ENCODE data around the gene FUCA1.
A peak's percentile ranks its signal among the peaks of the same experiment; 100 is the strongest.
"Not testable (repeated sequence)": the region's sequence is repeated elsewhere in the genome, so short reads cannot be mapped to it uniquely, and the experiment has no call there.

Gene FUCA1

DNA sequence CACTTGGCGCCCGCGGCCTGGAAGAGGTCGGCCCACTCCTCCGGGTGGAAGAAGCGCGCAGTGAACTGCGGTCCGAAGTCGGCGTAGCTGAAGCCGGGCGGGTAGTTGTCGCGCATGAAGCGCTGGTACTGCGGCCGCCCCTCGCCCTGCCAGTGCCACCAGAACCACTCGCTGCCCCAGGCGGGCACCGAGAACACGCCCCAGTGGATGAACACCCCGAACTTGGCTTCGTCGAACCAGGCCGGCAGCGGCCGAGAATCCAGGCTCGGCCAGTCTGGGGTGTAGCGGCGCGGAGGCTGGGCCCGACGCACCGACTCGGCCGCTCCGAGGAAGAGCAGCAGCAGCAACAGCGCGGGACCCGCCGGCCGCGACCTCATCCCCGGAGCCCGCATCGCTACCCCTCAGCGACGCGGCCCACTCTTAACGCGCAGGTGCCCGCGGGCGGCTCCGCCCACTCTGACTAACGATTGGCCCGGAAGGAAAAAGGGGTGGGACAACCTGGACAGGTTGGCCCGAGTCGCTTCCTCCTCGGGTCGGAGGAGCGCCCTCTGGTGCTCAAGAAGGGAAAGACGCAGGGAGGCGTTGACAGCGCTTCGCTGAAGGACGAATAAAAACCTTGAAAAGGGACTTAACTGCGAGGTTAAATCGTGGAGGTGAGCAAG, at the start of gene FUCA1:
Gene FUCA1, minus strand, starts transcription at position 396 of the 662 bp plus-strand sequence. Its CDS starts 4 bp downstream, at position 392.
- peak; percentile 90 to 93 for DNase-seq (ENCODE audit: low read depth in 2 of 2)

DNA sequence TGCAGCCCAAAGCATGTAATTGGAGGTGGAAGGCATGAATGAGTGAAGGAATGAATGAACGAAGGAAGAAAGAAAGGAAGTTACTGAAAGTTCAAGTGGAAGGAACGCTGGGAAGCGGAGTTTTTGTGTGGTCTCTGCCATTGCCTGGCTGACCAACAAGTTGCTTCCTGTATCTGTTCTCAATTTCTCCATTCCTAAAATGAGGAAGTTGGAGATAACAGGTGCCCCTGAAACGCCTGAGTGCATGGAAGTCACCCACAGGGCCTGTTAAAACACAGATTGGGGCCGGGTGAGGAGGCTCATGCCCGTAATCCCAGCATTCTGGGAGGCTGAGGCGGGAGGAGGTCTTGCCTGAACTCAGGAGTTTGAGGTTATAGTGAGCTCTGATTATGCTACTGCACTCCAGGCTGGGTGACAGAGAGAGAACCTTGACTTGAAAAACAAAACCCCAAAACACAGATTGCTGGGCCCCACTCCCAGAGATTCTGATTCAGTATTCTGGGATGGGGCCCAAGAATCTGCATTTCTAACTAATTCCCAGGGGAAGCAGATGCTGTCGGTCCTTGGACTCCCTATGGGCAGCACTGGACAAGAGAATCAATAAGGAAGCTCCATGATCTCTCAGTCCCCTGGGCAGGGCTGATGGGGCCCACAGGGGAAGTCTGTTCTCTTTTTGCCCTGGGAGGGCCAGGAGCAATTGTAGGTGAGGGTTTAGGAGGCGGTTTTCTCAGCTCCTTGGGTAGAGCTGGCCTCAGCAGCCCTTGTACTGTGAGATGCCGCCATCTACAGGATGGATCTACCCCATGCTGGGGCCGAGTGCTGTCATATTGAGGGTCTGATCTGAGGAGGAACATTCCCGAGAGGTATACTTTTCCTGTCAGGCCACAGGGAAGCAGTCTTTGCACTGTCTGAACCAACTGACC, 48.4 kb upstream of the FUCA1 start:
- DNase-seq (ENCODE audit: low read depth in 2 of 2): peak; percentile 36 to 43

DNA sequence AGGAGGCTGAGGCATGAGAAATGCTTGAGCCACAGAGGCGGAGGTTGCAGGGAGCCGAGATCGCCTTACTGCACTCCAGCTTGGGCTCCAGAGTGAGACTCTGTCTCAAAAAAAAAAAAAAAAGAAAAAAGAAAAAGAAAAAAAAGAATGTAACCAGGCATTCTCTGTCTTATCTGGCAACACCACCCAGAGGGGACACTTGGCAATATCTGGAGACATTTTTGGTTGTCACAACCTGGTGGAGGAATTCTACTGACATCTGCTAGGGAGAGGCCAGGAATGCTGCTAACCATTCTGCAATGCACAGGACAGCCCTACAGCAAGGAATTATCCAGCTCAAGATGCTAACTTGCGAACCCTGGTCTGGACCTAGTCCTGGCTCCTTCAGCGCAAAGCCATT, 47.4 kb upstream of the FUCA1 start:
- no peak for DNase-seq (ENCODE audit: low read depth in 2 of 2)

DNA sequence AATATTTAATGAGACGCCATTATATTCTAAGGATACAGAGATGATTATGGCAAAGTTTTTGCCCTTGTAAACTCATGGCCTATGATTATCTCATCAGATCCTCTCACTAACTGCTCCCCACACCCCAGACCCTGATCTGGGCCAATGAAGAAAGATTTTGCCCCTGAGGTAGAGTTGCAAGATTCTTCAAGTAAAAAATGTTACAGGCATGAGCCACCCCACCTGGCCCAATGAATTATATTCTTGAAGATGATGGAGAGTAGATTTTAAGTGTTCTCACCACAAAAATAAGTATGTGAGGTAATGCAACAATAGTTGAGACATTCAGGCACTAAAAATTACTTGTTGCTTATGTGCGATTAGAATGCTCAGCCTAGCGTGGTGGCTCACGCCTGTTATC, 46.8 kb upstream of the FUCA1 start:
- no peak for DNase-seq (ENCODE audit: low read depth in 2 of 2)

DNA sequence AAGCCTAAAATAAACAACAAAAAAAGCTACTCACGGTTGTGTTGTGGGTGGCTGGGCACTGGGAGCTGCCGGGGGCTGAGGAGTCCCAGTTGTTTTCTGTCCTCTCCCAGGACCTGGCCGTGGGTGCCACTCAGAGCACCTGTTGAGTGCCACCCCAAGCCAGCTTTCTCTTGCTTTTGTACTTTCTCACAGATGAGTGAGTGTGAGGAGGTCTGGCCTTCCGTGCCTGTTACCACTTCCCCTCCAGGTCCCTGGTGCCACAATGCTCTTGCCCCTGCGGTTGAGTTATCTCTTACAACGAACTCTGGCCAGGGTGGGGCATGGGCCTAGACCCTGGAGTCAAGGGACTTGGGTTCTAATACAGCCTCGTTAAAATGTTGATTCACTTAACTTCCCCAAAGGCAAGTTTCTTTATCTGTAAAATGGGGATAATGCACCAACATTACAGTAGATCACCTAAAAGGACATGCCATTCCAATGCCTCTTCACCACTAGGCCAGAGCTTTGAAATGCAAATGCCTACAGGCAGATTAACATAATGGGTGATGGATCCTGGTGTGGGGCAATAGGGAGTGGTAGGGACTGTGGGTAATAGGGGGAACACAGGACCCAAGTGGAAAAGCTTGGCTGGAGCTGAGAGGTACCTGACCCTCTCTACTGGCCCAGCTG, 45.3 kb upstream of the FUCA1 start, which contains the start of gene CNR2:
Gene CNR2, minus strand, starts transcription at position 151 of the 669 bp plus-strand sequence. CDS start 37,745 bp downstream, outside the sequence.
- no peak for DNase-seq (ENCODE audit: low read depth in 2 of 2)

DNA sequence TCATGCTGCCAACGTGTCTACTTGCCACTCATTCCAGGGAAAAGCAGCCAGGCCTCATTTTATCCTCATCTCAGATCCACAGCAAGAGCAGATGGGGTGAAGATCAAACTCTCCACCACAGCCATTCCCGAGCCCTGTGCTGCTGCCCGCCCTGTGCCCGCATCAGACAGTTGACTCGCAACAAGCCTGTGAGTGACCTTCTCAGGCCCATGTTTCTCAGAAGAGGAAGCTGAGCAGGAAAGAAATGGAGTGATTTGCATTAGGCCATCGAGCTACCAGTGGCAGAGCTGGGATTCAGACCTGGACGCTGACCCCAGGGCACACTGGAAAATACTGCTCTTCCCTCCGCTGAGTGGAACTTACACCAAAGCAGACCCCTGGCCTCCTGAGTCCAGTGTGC, 43.8 kb upstream of the FUCA1 start:
- no peak for DNase-seq (ENCODE audit: low read depth in 2 of 2)

DNA sequence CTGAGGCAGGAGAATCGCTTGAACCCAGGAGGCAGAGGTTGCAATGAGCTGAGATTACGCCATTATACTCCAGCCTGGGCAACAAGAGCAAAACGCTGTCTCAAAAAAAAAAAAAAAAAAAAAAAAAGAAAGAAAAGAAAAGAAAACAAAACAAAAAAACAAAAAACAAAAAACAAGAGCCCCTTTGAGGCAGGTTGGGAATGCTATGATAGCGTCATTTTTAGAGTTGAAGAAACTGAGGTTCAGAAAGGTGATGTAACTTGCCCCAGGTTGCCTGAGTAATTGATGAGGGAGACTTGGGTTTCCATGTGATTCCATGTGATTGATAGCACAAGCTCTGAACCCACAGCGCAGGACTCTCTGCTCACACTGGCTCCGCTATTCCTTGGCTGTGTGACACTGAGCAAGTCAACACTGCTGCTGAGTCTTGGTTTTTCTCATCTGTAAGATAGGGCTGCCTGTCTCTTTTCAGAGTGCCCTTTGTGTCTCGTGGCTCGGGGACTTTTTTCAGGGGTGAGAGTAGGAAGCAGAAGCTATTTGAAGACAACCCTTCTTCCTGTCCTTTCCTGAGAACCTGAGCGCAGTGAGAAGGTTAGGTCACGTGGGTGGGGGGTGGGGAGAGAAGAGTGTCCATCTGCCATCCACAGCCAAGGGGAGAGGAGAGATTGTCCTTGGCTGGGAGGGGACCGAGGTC, 42.6 kb upstream of the FUCA1 start:
- no peak for DNase-seq (ENCODE audit: low read depth in 2 of 2)

DNA sequence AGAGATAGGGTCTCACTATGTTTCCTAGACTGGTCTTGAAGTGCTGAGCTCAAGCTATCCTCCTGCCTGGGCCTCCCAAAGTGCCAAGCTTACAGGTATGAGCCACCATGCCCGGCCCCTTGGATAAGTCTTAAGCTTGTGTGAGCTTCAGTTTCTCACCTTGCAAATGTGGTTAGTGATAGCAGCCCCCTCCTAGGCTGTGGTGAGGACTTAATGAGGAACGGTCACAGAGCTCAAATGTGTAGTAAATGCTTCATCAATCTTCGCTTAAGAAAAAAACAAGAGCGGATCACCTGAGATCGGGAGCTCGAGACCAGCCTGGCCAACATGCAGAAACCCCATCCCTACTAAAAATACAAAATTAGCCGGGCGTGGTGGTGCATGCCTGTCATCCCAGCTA, 42.1 kb upstream of the FUCA1 start:
- DNase-seq (ENCODE audit: low read depth in 2 of 2): no peak

DNA sequence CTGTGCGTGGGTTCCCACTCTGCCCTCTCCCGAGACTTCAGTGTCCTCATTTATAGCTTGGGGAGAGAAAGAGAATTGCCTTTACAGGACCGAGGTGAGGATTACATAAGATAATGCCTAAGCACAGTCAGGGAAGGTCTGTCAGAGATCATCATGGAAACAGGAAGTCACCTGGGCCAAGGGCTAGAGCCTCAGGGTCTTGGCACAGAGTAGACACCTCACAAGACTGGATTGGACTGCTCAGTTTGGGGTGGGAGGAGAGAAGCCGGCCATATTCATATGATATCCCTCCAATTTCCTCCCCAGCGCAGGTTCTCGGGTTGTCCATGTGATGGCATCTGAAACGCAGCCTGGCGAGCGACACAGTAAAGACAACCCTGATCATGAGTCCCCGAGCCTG, 41.3 kb upstream of the FUCA1 start:
- DNase-seq (ENCODE audit: low read depth in 2 of 2): no peak

DNA sequence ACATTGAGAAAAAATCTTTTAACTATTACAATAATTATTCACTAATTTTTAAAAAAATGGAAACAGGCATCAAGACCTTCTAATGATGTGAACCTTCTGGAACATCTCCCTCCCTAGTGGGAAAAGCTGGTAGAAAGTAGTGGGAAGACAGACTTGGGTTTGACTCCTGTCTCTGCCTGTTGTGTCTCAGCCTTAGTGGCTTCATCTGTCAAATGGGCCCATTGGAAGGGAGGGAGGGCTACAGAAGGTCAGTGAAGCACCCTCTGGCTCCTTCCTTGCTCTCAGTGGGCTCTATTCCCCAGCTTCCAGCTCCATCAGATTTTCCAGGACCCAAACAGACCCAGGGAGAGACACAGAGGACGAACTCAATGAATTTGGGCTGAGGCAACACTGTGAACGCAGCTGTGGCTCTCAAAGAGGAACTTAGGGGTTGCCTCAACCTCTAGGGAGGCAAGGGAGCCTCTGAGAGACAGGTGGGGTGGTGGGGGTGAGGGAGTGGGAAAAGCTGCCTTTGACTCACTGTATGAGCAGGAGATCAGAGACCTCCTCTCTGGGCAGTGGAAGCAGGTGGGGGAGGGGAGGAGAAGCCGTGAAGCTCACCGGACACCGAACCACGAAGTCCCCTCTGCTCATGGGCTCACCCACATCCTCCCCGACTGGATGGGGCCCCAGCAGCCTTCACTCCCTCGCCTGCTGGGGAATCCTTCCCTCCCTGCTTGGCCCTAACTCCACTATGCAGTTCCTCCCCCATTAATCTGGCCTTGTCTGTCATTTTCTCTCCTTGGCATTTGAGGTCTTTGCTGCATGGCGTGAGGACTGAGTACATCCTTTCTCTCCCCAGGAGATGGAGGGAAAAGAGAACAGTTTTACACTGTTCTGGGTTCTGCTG, 40.6 kb upstream of the FUCA1 start:
- DNase-seq (ENCODE audit: low read depth in 2 of 2): no peak

DNA sequence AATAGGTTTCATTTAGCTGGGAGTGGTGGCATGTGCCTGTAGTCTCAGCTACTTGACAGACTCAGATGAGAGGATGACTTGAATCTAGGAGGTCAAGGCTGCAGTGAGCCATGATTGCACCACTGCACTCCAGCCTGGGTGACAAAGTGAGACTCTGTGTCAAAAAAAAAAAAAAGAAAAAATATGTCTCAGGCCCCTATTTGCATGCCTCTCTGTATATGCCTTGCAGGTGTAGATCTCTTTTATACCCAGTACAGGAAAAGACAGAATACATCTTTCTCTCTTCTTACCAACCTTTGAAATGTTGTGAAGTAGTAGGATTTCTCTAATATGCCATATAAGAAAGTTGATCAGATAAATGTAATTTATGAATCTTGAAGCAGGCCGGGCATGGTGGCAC, 38.6 kb upstream of the FUCA1 start:
- DNase-seq (ENCODE audit: low read depth in 2 of 2): no peak

DNA sequence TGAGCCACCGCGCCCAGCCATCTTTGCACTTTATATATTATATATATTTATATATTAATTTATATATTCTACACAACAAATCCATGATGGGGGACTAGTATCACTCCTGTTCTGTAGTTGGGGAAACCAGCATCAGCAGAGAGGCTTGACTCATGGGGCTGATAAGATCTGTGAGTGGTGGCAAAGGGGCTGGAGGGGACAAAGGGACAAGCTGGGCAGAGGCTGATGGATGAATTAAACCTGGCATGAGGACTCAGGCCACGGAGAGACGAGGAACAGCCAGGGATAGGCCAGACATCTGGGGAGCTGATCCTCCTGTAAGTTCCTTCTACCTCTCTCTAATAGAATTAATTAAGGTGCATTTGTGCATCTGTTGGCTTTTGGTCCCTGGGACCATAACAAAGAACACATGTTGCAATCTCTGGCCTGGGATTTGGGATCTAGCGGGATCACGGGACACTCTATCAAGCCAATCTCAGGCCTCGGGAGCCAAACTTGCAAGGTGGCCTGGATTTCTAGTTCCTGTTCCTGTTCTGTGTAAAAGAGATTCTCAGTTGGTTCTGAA, 37.5 kb upstream of the FUCA1 start:
- DNase-seq (ENCODE audit: low read depth in 2 of 2): no peak

DNA sequence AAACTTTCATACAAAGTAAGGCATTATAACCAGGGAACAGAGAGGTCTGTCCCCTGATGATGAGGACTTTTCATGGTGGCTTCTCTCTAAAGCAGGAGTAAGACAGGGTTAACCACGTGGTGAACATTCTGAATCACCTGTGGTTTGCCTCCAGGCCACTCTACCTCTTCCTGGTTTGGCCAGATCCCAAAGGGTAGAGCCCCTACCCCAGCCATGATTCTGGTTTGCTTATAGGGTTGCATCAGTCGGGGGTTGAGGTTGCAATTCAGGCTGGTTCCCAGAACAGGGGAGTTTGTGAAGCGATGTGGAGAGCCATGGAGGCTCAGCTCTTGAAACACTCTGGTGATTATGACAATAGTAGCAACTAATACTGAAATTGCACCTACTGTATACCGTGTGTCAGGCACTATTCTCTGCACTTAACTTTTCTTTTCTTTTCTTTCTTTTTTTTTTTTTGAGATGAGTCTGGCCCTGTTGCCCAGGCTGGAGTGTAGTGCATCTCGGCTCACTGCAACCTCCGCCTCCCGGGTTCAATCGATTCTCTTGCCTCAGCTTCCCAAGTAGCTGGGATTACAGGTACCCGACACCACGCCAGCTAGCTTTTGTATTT, 36.8 kb upstream of the FUCA1 start:
- no peak for DNase-seq (ENCODE audit: low read depth in 2 of 2)

DNA sequence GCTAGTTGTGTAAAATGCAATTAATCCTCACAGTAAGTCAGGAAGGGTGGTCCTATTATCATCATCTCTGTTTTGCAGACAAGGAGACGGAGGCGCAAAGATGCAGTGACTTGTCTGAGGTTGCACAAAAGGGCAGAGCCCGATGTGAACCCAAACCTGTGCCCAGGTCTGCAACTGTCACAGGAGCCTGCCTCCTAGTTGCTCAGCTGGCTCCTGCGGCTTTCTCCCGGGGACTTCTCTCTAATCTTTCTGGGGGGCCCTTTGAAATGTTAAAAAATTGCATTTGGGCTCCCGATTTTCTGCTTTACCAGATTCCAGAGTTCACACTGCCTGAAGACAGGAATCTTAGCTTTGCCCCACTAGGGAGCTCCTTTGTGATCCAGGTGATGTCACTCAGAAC, 35.7 kb upstream of the FUCA1 start:
- DNase-seq (ENCODE audit: low read depth in 2 of 2): no peak

DNA sequence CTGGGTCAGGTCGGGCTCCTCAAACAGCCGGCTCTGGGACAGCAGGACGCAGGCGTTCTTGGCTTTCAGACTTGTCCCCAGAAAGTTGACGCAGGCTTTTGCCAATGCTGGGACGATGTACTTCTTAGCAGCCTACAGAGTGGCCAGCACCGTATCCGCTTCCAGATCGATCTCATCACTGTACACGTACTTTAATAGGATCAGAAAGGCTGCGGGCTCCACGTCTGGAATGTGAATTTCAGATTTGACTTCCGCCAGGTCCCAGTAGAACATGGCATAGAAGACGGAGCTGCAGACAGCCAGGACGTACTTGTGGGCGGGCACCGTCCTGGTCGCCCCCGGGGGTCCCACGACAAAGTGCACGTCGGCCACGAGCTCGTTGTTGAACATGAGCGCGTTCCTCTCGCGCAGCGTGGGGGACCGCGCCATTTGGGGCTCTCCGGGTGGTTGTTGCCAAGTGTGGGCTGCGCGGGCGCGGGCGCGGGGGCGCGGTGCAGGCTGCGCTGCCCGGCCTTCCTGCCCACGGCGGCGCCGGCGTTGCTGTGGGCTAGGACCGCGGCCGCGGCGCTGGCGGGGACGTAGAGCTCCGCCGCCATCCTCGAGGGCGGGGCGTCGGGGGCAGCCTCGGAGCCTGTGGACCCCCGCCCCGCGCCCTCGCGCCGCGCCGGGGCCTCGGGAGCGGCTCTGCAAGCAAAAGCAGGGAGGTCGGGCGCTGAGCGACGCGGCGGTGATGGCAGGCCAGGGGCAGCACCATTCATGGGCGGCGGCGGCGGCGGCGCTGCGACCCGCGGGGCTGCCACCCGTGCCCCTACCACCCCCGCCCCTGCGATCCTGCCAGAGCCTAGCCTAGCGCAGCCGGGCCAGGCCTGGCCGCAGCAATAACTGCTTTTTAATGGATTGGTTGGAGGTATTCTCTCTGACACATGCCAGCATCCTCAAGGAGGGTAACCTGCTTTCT, 34.5 kb upstream of the FUCA1 start:
- no peak for DNase-seq (ENCODE audit: low read depth in 2 of 2)

DNA sequence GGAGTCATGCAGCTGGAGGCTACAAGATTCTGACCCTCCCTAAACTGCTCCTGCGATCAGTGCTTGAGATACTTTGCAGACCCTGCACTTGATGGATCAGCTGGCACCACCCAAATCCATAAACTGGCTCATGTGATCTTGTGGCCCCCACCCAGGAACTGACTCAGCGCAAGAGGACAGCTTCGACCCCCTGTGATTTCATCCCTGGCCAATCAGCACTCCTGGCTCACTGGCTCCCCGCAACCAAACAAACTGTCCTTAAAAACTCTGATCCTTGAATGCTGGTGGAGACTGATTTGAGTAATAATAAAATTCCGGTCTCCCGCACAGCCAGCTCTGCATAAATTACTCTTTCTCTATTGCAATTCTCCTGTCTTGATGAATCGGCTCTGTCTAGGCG, 31.9 kb upstream of the FUCA1 start:
- not testable (repeated sequence) for DNase-seq (ENCODE audit: low read depth in 2 of 2)

DNA sequence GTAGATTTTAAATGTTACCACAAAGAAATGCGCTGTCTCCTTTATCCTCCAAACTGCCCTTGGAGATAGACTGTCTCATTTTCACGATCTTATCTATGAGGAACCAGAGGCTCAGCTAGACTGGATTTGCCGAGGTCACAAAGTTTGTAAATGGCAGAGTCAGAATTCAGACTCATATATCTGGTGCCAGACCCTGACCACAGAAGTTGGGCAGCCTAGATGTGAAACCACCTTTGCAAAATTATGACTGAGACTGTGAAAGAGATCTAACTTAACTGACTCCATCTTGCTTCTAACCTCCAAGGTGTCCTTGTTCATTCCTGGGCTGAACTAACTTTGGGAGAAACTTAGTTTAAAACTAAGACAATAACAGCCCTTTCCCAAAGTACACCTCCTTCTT, 31.0 kb upstream of the FUCA1 start:
- no peak for DNase-seq (ENCODE audit: low read depth in 2 of 2)

DNA sequence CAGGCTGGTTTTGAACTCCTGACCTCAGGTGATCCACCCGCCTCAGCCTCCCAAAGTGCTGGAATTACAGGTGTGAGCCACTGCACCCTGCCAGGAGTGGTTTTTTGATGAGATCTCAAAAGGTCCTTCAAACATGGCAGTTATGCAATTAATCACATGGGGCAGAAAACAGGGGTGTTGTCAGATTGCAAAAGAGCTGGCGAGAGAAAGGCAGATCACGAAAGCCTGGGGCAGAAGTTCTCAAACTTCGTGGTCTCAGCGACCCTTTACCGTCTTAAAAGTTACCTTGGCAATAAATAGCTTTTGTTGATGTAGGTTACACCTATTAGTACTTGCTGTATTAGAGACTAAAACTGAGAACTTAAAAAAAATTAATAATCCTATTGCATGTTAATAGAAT, 29.0 kb upstream of the FUCA1 start:
- no peak for DNase-seq (ENCODE audit: low read depth in 2 of 2)

DNA sequence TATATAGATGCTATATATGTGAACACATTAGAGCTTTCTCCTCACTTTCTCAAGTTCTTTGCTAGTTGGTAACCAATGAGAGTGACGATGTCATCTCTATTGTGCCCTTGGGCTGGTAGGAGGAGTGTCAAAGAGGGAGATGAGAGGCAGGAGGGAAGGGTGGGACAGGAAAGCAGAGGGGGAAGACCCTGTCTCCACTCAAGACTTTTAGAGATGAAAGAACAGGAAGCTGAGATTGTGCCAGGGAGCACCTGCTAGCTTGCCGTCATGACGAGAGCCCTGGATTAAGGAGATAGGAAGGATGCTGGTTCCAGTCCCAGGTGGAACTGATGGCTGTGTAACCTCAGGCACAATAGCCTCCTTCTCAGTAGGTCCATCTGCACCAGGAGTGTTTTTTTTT, 28.4 kb upstream of the FUCA1 start:
- no peak for DNase-seq (ENCODE audit: low read depth in 2 of 2)

Measured in activated CD8-positive, alpha-beta memory T cell treated with anti-CD3 and anti-CD28 coated beads for 4 hours (primary cell).